Mucosa of descending colon (tissue), 3 donors: ENCODE data around the gene FANCE. TPM values are rescaled to one million over a fixed set of nuclear protein-coding genes. Genes with fewer than 3 reads are reported as not detected.
"Not testable (repeated sequence)": the region's sequence is repeated elsewhere in the genome, so short reads cannot be mapped to it uniquely, and the experiment has no call there.

Source experiments
- ATAC-seq: fragments of 200-7000 bp; cut with Tn5 transposase; one replicate; pipeline ENCODE4 v1.9.1; 2020; ENCODE audit warnings: mild to moderate bottlenecking, moderate library complexity
- DNase-seq, 3 donors: peaks; one replicate each; pipeline ENCODE4 v3.0.0-alpha.2; 2020
- H3K36me3 ChIP-seq: fragments of 200-600 bp; one replicate; pipeline ENCODE4 v1.8.0; 2021; ENCODE audit warnings: low read depth, mild to moderate bottlenecking
- H3K4me1 ChIP-seq: fragments of 200-600 bp; one replicate; pipeline ENCODE4 v1.8.0; 2021; ENCODE audit warnings: low read depth, mild to moderate bottlenecking
- H3K4me3 ChIP-seq: fragments of 200-600 bp; one replicate; pipeline ENCODE4 v1.8.0; 2021; ENCODE audit warnings: mild to moderate bottlenecking
- H3K9me3 ChIP-seq: fragments of 200-600 bp; one replicate; pipeline ENCODE4 v1.8.0; 2021; ENCODE audit warnings: mild to moderate bottlenecking
- intact Hi-C, 2 donors: fragments of 100-400 bp; cut with DNase I in 1 of 2; cut with micrococcal nuclease in 1 of 2; formaldehyde crosslinking; loops; one replicate each; pipeline versions ENCODE4 v1.11.0 to v1.11.1; 2022; cut with DNase I, micrococcal nuclease
- microRNA-seq: library from miRNA; unstranded; fragments of <30 nt; microRNA quantifications from one replicate; pipeline ENCODE4, GENCODE V29; 2019
- total RNA-seq, 3 donors: library from RNA; stranded (reverse); fragmentation: NEBNext Ultra II Directional in 2 of 3; extraction: Animal tissue kit (Norgen Biotek cat#: 25700) in 2 of 3; gene quantifications; one replicate each; pipeline versions ENCODE4 v1.2.1 to v1.2.4, GENCODE V29; 2021 to 2023
- TF ChIP-seq, protein P1 (sequence below): fragments of 200-600 bp; IDR thresholded peaks from one replicate; pipeline ENCODE4 v1.8.0; 2022; ENCODE audit warnings: antibody characterized with exemption, mild to moderate bottlenecking
- donor health status: DM: no; HTN: no; CAD: no; lungs with moderate emphysema.
- donor health status: DM: no; HTN: no; CAD: no.
- donor health status: DM: no; HTN: yes; CAD: no.

Gene FANCE
- total RNA-seq, 3 donors from 2014 or later, result 4.1 to 5.0 (median 4.4) TPM

DNA sequence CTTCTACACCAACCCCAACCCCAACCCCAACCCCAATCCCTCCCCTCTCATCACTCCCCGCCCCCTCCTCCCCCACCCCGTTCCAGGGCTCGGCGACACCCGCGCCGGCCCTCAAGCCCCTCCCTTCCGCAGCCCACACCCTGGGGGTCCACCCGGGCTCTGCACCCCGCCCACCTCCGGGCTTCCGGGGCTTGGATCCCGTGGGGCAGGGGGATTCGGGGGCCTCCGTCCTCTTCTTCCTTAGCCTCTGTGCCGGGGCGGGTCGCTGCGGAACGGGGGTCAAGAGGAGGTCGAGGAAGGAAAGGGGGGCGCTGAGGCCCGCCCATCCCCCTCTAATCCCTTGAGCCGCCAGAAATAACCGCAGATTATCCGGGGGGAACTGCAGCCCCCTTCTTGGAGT is 59.9 kb downstream of the FANCE start:
- ATAC-seq, result no peak
- H3K9me3 ChIP-seq, result no peaks in the 10 kb centered on the region
- DNase-seq, result no peak
- H3K4me3 ChIP-seq, result no peak overlapping the region
- H3K4me1 ChIP-seq, result no peaks in the 10 kb centered on the region
- H3K36me3 ChIP-seq, result no peaks in the 10 kb centered on the region
- TF ChIP-seq, protein P1, sequence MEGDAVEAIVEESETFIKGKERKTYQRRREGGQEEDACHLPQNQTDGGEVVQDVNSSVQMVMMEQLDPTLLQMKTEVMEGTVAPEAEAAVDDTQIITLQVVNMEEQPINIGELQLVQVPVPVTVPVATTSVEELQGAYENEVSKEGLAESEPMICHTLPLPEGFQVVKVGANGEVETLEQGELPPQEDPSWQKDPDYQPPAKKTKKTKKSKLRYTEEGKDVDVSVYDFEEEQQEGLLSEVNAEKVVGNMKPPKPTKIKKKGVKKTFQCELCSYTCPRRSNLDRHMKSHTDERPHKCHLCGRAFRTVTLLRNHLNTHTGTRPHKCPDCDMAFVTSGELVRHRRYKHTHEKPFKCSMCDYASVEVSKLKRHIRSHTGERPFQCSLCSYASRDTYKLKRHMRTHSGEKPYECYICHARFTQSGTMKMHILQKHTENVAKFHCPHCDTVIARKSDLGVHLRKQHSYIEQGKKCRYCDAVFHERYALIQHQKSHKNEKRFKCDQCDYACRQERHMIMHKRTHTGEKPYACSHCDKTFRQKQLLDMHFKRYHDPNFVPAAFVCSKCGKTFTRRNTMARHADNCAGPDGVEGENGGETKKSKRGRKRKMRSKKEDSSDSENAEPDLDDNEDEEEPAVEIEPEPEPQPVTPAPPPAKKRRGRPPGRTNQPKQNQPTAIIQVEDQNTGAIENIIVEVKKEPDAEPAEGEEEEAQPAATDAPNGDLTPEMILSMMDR, result no peak
- intact Hi-C loops, result no loop called here

DNA sequence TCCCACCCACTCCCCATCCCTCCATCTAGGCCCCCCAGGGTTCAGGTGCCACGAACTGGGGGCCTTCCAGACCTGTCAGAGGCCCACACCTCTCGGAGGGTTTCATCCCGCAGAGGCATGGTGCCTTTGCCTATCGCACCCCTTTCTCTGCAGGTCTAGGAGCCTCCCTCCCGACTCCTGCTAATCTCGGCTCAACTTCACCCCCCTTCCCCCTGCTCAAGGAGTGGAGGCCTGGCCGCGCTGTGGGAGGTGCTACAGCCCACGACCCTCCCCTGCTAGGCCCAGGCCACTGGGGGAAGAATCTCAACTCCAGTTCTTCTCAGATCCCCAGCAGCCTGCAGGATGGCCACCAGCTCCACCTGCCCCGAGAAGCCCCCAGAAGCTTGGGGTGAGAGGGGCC is 60.6 kb downstream of the FANCE start, which contains the start of gene TULP1:
Gene TULP1 (minus strand): TSS at position 157 of the 400 bp plus-strand sequence. CDS start 38 bp downstream, at position 119.
- DNase-seq (no peak), ATAC-seq (no peak)
- intact Hi-C loops, result no loop called here
- Histone ChIP-seq H3K36me3 (no peaks in the 10 kb centered on the region), H3K9me3 (no peaks in the 10 kb centered on the region), H3K4me3 (no peak within 1 kb of the TSS), H3K4me1 (no peaks in the 10 kb centered on the region)
- TF ChIP-seq, protein P1, result no peak

DNA sequence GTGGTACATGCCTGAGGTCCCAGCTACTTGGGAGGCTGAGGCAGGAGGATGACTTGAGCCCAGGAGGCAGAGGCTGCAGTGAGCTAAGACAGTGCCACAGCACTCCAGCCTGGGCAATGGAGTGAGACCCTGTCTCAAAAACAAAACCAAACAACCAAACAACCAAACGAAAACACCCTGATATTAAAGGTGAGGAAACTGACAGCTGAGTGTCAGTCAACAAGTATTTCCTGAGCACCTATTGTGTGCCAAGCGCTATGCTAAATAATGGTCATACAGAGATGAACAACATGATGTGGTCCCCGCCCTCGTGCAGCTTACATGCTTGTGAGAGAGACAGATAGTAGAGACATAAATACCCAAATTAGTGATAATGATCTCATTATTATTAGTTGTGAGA is 62.4 kb downstream of the FANCE start:
- intact Hi-C loops, result no loop called here
- Histone ChIP-seq H3K4me1 (no peaks in the 10 kb centered on the region), H3K9me3 (no peaks in the 10 kb centered on the region), H3K36me3 (no peaks in the 10 kb centered on the region), H3K4me3 (no peak overlapping the region)
- DNase-seq (no peak), ATAC-seq (no peak)
- TF ChIP-seq, protein P1, result no peak

DNA sequence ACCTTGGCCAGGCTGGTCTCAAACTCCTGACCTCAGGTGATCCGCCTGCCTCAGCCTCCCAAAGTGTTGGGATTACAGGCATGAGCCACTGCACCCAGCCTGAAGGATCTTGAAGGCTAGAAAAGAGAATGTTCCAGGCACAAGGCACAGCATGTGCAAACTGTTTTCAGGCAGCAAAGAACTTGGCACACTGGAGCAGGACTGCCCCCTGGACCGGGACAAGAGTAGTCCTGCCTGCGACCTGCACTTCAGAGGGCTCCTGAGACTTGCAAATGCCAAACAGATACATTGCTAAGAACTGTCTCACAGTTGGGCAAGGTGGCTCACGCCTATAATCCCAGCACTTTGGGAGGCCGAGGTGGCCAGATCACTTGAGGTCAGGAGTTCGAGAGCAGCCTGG is 63.8 kb downstream of the FANCE start:
- H3K36me3 ChIP-seq, H3K9me3 ChIP-seq, DNase-seq, ATAC-seq, H3K4me1 ChIP-seq, intact Hi-C loops, H3K4me3 ChIP-seq: not testable (repeated sequence)

Small RNA genes within 50 kb of the gene (microRNA-seq; reads per million reads assigned to microRNA genes)
- gene MIR7111, result 0.93 reads per million

Other genes with a start within 250 kb of the FANCE start
- gene SCUBE3, start 238.4 kb upstream of the FANCE start, total RNA-seq, result 10 to 100 TPM in 1 of 3 donors, under 1 TPM in 2; 0.14 to 11.6 (median 0.26) TPM
- gene ZNF76, start 192.6 kb upstream of the FANCE start, total RNA-seq, result 10 to 100 TPM; 33.2 to 42.6 (median 36.2) TPM
- gene DEF6, start 154.5 kb upstream of the FANCE start, total RNA-seq, result 10 to 100 TPM in 2 of 3 donors, 1 to 10 TPM in 1; 7.4 to 15.1 (median 13.7) TPM
- gene PPARD, start 109.8 kb upstream of the FANCE start, total RNA-seq, result 10 to 100 TPM; 44.4 to 66.7 (median 65.6) TPM
- gene RPL10A, start 16.1 kb downstream of the FANCE start, total RNA-seq, result 1,000 to 10,000 TPM in 1 of 3 donors, 100 to 1,000 TPM in 2; 849 to 1,069 (median 985) TPM
- gene TEAD3, start 44.7 kb downstream of the FANCE start, total RNA-seq, result 10 to 100 TPM; 28.3 to 98.0 (median 28.8) TPM
- not detected for gene TULP1, start 60.6 kb downstream of the FANCE start, total RNA-seq
- 100 to 1,000 TPM in 2 of 3 donors, 10 to 100 TPM in 1; 22.1 to 174 (median 150) TPM for gene FKBP5, start 236.6 kb downstream of the FANCE start, total RNA-seq